ENCODE results near the gene HERC5. TPM values are rescaled to one million over a fixed set of nuclear protein-coding genes. Genes with fewer than 3 reads are reported as not detected.

HERC5 gene
- total RNA-seq: 1 to 10 TPM; 1.5 to 5.8 (median 1.8) TPM
- long read RNA-seq, partial matches to known transcripts: 2 of 2 reads
- long read RNA-seq, other reads (novel, unspliced or antisense): 0 of 2 reads

DNA sequence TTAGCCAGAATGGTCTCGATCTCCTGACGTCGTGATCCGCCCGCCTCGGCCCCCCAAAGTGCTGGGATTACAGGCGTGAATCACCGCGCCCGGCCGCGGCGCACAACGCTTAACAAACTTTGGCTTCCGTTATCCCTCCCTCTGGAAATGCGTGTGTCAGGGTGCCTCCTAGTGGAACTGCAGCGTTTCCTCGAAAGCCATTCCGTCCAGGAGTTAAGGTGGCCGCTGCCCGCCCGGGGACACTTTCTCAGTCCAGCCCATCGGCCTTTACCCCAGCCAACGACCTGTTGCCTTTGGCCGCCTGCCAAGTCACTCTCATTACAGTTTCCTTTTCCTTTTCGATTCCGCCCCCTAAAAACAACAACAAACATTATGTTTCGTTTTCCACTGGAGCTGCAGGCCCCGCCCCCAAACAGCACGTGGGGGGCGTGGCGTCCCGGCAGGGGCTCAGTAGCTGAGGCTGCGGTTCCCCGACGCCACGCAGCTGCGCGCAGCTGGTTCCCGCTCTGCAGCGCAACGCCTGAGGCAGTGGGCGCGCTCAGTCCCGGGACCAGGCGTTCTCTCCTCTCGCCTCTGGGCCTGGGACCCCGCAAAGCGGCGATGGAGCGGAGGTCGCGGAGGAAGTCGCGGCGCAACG, at the start of gene HERC5:
Gene HERC5, plus strand, starts transcription at position 450 of the 637 bp plus-strand sequence. Its CDS starts 151 bp downstream, at position 601.
- peak within 1 kb of the TSS; percentile 60 to 78 (median 74) for H3K4me3 ChIP-seq
- H3K9me3 ChIP-seq: no peaks in the 10 kb centered on the region
- TF ChIP-seq POLR2A (IDR thresholded peaks at IDR 0.05) (peak; percentile 66), CTCF (IDR thresholded peaks at IDR 0.05) (peak; percentile 56 to 74 (median 71))
- no peaks in the 10 kb centered on the region for H3K27me3 ChIP-seq
- peak; percentile 95 to 98 (median 97) for ATAC-seq
- no peaks in the 10 kb centered on the region for H3K4me1 ChIP-seq
- H3K27ac ChIP-seq: peak within 1 kb of the TSS; percentile 49 to 77 (median 66)
- 0% methylated on average over 27 of the region's 57 CpGs for WGBS (ENCODE audit: insufficient coverage, low coverage, low lambda C conversion rate, missing lambda C conversion rate)
- intact Hi-C loops (cut with DNase I): loop anchor here in 1 of 2 donors (10.0 kb wide), 1 partner anchor 232 kb away; no protein-coding TSS in a partner anchor
- peak; percentile 97 to 98 (median 97) for DNase-seq
- H3K36me3 ChIP-seq: no peaks in the 10 kb centered on the region

DNA sequence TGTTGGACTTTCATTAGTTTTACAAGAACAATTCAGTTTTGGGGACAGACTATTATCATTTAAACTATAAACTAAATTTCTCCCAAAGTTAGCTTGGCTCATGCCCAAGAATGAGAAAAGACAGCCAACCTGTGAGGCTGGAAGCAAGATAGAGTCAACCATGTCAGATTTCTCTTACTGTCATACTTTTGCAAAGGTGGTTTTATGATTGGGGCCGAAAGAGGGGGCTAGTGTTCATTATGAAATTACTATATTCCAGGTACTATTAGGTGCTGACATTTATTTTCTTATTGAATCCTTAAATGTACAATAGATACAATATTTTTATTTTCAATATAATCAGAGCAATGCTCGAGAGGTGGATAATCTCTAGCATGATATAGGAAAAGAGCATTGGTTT, 47.7 kb upstream of the HERC5 start:
- intact Hi-C loops (cut with DNase I): no loop called here

GRCh38 chr4:88409789-88410188, 47.1 kb upstream of the HERC5 start:
- H3K27me3 ChIP-seq: no peaks in the 10 kb centered on the region
- ATAC-seq: no peak
- TF ChIP-seq POLR2A (IDR thresholded peaks at IDR 0.05) (no peak), CTCF (IDR thresholded peaks at IDR 0.05) (no peak)
- DNase-seq: no peak
- H3K4me3 ChIP-seq: no peak overlapping the region
- WGBS (ENCODE audit: insufficient coverage, low coverage, low lambda C conversion rate, missing lambda C conversion rate): no CpG with 5 or more reads among the region's 1 CpG
- no peaks in the 10 kb centered on the region for H3K9me3 ChIP-seq
- no peaks in the 10 kb centered on the region for H3K4me1 ChIP-seq
- intact Hi-C loops (cut with DNase I): no loop called here
- no peak overlapping the region for H3K27ac ChIP-seq
- H3K36me3 ChIP-seq: no peaks in the 10 kb centered on the region

More for the DNA sequence above, 47.7 kb upstream of the HERC5 start:
- H3K9me3 ChIP-seq: no peaks in the 10 kb centered on the region
- 94% methylated on average over 2 of the region's 2 CpGs for WGBS (ENCODE audit: insufficient coverage, low coverage, low lambda C conversion rate, missing lambda C conversion rate)
- H3K4me1 ChIP-seq: no peaks in the 10 kb centered on the region
- no peaks in the 10 kb centered on the region for H3K27me3 ChIP-seq
- no peak overlapping the region for H3K27ac ChIP-seq
- DNase-seq (no peak), ATAC-seq (no peak)
- H3K36me3 ChIP-seq: no peaks in the 10 kb centered on the region
- TF ChIP-seq CTCF (IDR thresholded peaks at IDR 0.05): no peak
- no peak for TF ChIP-seq POLR2A (IDR thresholded peaks at IDR 0.05)
- H3K4me3 ChIP-seq: no peak overlapping the region

- H3K36me3 ChIP-seq: no peaks in the 10 kb centered on the region
- H3K4me3 ChIP-seq: no peak overlapping the region
- H3K4me1 ChIP-seq: no peaks in the 10 kb centered on the region
- TF ChIP-seq POLR2A (IDR thresholded peaks at IDR 0.05) (no peak), CTCF (IDR thresholded peaks at IDR 0.05) (no peak)
- DNase-seq (no peak), ATAC-seq (no peak)
- H3K27ac ChIP-seq: no peak overlapping the region
- 91% methylated on average over 3 of the region's 3 CpGs for WGBS (ENCODE audit: insufficient coverage, low coverage, low lambda C conversion rate, missing lambda C conversion rate)
- H3K9me3 ChIP-seq: no peaks in the 10 kb centered on the region
- no peaks in the 10 kb centered on the region for H3K27me3 ChIP-seq
- intact Hi-C loops (cut with DNase I): no loop called here
Measured at GRCh38 chr4:88411491-88412096, 45.3 kb upstream of the HERC5 start.
